Diencephalon (tissue), 1 donor: ENCODE data around the gene RBM4B. TPM values are rescaled to one million over a fixed set of nuclear protein-coding genes. Genes with fewer than 3 reads are reported as not detected.

ENCODE experiments used
- small RNA-seq: library from RNA; depleted of rRNA; stranded (forward); fragments of <200 nt; gene quantifications from one replicate; pipeline ENCODE3, GENCODE V24; 2014
- total RNA-seq: library from RNA; depleted of rRNA; stranded (reverse); fragments of >200 nt; gene quantifications from one replicate; pipeline ENCODE4 v1.2.3, GENCODE V29; 2014

The RBM4B gene, protein sequence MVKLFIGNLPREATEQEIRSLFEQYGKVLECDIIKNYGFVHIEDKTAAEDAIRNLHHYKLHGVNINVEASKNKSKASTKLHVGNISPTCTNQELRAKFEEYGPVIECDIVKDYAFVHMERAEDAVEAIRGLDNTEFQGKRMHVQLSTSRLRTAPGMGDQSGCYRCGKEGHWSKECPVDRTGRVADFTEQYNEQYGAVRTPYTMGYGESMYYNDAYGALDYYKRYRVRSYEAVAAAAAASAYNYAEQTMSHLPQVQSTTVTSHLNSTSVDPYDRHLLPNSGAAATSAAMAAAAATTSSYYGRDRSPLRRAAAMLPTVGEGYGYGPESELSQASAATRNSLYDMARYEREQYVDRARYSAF
- 67.6 TPM for total RNA-seq

GRCh38 chr11:66677599-66678375 is at the start of gene RBM4B:
Gene RBM4B, minus strand, starts transcription at chr11:66677887. Its CDS starts 808 bp downstream, at chr11:66677079.

GRCh38 chr11:66638177-66639065 is 39.3 kb downstream of the RBM4B start, which contains the start of gene RBM4:
Gene RBM4, plus strand, starts transcription at chr11:66638703. Its CDS starts 1,009 bp downstream, at chr11:66639712.

GRCh38 chr11:66616379-66617154 is 61.1 kb downstream of the RBM4B start, which contains the start of gene RBM14:
Gene RBM14, plus strand, starts transcription at chr11:66616630. Its CDS starts 91 bp downstream, at chr11:66616721.

Small RNA genes within 50 kb of the gene (small RNA-seq; reads per million reads assigned to genes)
- gene RN7SL12P, result not detected
- not detected for gene RNU4-39P

Other genes with a start within 250 kb of the RBM4B start
- gene MRPL11, start 239.0 kb downstream of the RBM4B start, total RNA-seq, result 19.4 TPM
- 15.0 TPM for gene PELI3, start 211.0 kb downstream of the RBM4B start, total RNA-seq
- 51.7 TPM for gene DPP3, start 197.5 kb downstream of the RBM4B start, total RNA-seq
- 58.8 TPM for gene BBS1, start 167.3 kb downstream of the RBM4B start, total RNA-seq
- 7.2 TPM for gene ZDHHC24, start 131.8 kb downstream of the RBM4B start, total RNA-seq
- 0.23 TPM for gene ACTN3, start 131.0 kb downstream of the RBM4B start, total RNA-seq
- 46.8 TPM for gene CTSF, start 109.3 kb downstream of the RBM4B start, total RNA-seq
- gene CCDC87, start 84.8 kb downstream of the RBM4B start, total RNA-seq, result 1.2 TPM
- gene CCS, start 84.7 kb downstream of the RBM4B start, total RNA-seq, result 20.8 TPM
- 45.0 TPM for gene RBM14, start 61.3 kb downstream of the RBM4B start, total RNA-seq
- gene RBM4, start 39.2 kb downstream of the RBM4B start, total RNA-seq, result 122 TPM
- gene SPTBN2, start 51.3 kb upstream of the RBM4B start, total RNA-seq, result 97.3 TPM
- gene RCE1, start 165.6 kb upstream of the RBM4B start, total RNA-seq, result 11.3 TPM
- gene LRFN4, start 179.2 kb upstream of the RBM4B start, total RNA-seq, result 37.8 TPM